Measurements from ENCODE around the gene ZNF433.
A peak's percentile ranks its signal among the peaks of the same experiment; 100 is the strongest.

The ZNF433 gene

DNA sequence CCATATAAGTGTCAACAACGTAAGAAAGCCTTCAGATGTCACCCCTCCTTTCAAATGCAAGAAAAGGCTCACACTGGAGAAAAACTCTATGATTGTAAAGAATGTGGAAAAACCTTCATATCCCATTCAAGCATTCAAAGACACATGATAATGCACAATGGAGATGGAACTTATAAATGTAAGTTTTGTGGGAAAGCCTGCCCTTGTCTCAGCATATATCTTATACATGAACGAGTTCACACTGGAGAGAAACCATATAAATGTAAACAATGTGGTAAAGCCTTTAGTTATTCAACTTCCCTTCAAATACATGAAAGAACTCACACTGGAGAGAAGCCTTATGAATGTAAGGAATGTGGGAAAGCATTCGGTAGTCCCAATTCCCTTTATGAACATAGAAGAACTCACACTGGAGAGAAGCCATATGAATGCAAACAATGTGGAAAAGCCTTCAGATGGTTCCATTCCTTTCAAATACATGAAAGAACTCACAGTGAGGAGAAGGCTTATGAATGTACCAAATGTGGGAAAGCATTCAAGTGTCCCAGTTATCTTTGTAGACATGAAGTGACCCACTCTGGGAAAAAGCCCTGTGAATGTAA, 40.2 kb upstream of the ZNF433 start:
- TF ChIP-seq, protein P1, sequence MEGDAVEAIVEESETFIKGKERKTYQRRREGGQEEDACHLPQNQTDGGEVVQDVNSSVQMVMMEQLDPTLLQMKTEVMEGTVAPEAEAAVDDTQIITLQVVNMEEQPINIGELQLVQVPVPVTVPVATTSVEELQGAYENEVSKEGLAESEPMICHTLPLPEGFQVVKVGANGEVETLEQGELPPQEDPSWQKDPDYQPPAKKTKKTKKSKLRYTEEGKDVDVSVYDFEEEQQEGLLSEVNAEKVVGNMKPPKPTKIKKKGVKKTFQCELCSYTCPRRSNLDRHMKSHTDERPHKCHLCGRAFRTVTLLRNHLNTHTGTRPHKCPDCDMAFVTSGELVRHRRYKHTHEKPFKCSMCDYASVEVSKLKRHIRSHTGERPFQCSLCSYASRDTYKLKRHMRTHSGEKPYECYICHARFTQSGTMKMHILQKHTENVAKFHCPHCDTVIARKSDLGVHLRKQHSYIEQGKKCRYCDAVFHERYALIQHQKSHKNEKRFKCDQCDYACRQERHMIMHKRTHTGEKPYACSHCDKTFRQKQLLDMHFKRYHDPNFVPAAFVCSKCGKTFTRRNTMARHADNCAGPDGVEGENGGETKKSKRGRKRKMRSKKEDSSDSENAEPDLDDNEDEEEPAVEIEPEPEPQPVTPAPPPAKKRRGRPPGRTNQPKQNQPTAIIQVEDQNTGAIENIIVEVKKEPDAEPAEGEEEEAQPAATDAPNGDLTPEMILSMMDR (IDR thresholded peaks at IDR 0.05; ENCODE audit: borderline replicate concordance, extremely low read depth, low read length, poor library complexity, severe bottlenecking), result no peak
- TF ChIP-seq EZH2 (IDR thresholded peaks at IDR 0.05; ENCODE audit: borderline replicate concordance, low read depth, low read length, severe bottlenecking), result no peak
- H3K27ac ChIP-seq (ENCODE audit: low read length), result no peak overlapping the region
- H3K36me3 ChIP-seq (ENCODE audit: insufficient read depth, low read length), result peaks cover 58% of the 10 kb centered on the region
- H3K79me2 ChIP-seq (ENCODE audit: insufficient read depth, low read length), result no peaks in the 10 kb centered on the region; the same call in 1 of the 2 replicates
- no peak overlapping the region for H3K9ac ChIP-seq (ENCODE audit: low read depth, low read length)
- H2AFZ ChIP-seq (ENCODE audit: low read depth, low read length), result no peak overlapping the region
- no peak overlapping the region for H3K4me3 ChIP-seq (ENCODE audit: low read depth in 1 of 2, low read length in 2 of 2)
- H3K4me1 ChIP-seq (ENCODE audit: insufficient read depth, low read length), result peaks cover 14% of the 10 kb centered on the region
- no peak for DNase-seq
- H4K20me1 ChIP-seq (ENCODE audit: insufficient read depth, low read length), result no peaks in the 10 kb centered on the region
- ATAC-seq (ENCODE audit: insufficient read depth, low read depth), result no peak
- H3K4me2 ChIP-seq (ENCODE audit: insufficient read depth, low read length), result no peak overlapping the region
- peaks cover 58% of the 10 kb centered on the region for H3K9me3 ChIP-seq (ENCODE audit: insufficient read depth, low read length, severe bottlenecking)
- H3K27me3 ChIP-seq (ENCODE audit: insufficient read depth, low read length, poor library complexity), result no peaks in the 10 kb centered on the region

DNA sequence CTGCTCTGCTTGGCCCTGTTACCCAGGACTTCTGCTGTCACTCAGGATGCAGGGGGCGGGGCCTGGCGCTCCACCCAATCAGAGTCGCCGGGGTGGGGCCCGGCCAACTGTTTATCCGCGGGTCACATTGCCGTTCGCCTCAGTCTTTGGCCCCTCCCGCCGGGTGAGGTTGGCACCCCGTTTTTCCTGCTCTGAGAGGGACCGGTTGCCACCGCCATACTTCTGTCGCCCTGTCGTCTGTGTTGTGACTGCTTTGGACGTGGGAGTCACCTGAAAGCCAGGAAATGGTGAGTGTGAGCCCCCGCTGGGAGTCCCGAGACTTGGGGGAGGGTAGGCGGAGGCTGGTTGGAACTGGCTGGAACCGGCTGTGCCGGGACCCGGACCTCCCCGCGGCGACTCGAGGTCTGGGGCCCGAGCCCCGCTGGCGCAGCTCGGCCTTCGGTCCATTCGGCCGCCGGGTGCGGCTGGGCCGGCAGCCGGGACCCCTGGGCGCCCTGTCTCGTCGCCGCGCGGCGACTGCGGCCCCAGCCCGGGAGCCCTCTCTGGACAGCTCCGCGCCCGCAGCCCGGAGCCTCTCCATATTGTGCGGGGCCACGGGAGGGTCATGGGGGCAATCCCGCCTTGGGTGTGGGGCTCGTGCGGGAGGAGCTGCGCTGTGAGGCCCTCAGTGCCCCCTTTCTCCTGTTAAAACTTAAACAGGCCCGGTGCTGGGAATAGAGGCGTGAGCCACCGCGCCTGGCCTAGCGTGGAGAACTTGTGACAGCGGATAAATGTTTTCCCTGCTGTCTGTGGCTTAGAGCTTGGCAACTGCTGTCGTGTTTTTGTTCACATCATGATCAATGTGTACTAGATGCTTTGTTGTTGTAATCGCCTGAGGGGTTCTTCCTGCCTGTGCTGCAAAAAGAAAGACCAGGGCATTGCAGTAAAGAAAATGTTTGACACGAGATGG, 29.4 kb upstream of the ZNF433 start, which contains the start of gene ZNF844:
ZNF844 (plus strand) TSS at position 142 of the 949 bp plus-strand sequence; CDS start at position 285, 143 bp downstream.
- Histone ChIP-seq H3K9me3 (ENCODE audit: insufficient read depth, low read length, severe bottlenecking) (no peaks in the 10 kb centered on the region), H3K4me3 (ENCODE audit: low read depth in 1 of 2, low read length in 2 of 2) (peak within 1 kb of the TSS; percentile 77 to 86), H3K4me2 (ENCODE audit: insufficient read depth, low read length) (peak within 1 kb of the TSS; percentile 92), H3K36me3 (ENCODE audit: insufficient read depth, low read length) (no peaks in the 10 kb centered on the region), H2AFZ (ENCODE audit: low read depth, low read length) (peak within 1 kb of the TSS; percentile 93), H3K27me3 (ENCODE audit: insufficient read depth, low read length, poor library complexity) (no peaks in the 10 kb centered on the region), H3K27ac (ENCODE audit: low read length) (peak within 1 kb of the TSS; percentile 88), H4K20me1 (ENCODE audit: insufficient read depth, low read length) (no peaks in the 10 kb centered on the region; the same call in 1 of the 2 replicates), H3K9ac (ENCODE audit: low read depth, low read length) (peak within 1 kb of the TSS; percentile 94), H3K4me1 (ENCODE audit: insufficient read depth, low read length) (peaks cover 25% of the 10 kb centered on the region), H3K79me2 (ENCODE audit: insufficient read depth, low read length) (peaks cover 27% of the 10 kb centered on the region)
- TF ChIP-seq EZH2 (IDR thresholded peaks at IDR 0.05; ENCODE audit: borderline replicate concordance, low read depth, low read length, severe bottlenecking), result no peak
- TF ChIP-seq, protein P1 (IDR thresholded peaks at IDR 0.05; ENCODE audit: borderline replicate concordance, extremely low read depth, low read length, poor library complexity, severe bottlenecking), result no peak
- DNase-seq, result peak; percentile 83
- peak; percentile 79 for ATAC-seq (ENCODE audit: insufficient read depth, low read depth)

- TF ChIP-seq, protein P1 (IDR thresholded peaks at IDR 0.05; ENCODE audit: borderline replicate concordance, extremely low read depth, low read length, poor library complexity, severe bottlenecking), result no peak
- no peak for TF ChIP-seq EZH2 (IDR thresholded peaks at IDR 0.05; ENCODE audit: borderline replicate concordance, low read depth, low read length, severe bottlenecking)
- DNase-seq, result no peak
- Histone ChIP-seq H3K9me3 (ENCODE audit: insufficient read depth, low read length, severe bottlenecking) (no peaks in the 10 kb centered on the region), H3K4me2 (ENCODE audit: insufficient read depth, low read length) (no peak overlapping the region), H3K4me1 (ENCODE audit: insufficient read depth, low read length) (peaks cover 34% of the 10 kb centered on the region), H3K27me3 (ENCODE audit: insufficient read depth, low read length, poor library complexity) (no peaks in the 10 kb centered on the region), H3K4me3 (ENCODE audit: low read depth in 1 of 2, low read length in 2 of 2) (no peak overlapping the region), H4K20me1 (ENCODE audit: insufficient read depth, low read length) (no peaks in the 10 kb centered on the region), H3K27ac (ENCODE audit: low read length) (no peak overlapping the region), H3K79me2 (ENCODE audit: insufficient read depth, low read length) (no peaks in the 10 kb centered on the region; the same call in 1 of the 2 replicates), H2AFZ (ENCODE audit: low read depth, low read length) (no peak overlapping the region), H3K9ac (ENCODE audit: low read depth, low read length) (no peak overlapping the region), H3K36me3 (ENCODE audit: insufficient read depth, low read length) (no peaks in the 10 kb centered on the region)
- ATAC-seq (ENCODE audit: insufficient read depth, low read depth), result no peak
These were observed 20.3 kb upstream of the ZNF433 start for GRCh38 chr19:12055784-12056183.

Measured in DND-41 (cell line).